GM12878 (cell line): ENCODE data around the gene AFAP1L2. TPM values are rescaled to one million over a fixed set of nuclear protein-coding genes. Genes with fewer than 3 reads are reported as not detected.

Experiments used
- ATAC-seq: fragments of 200-7000 bp; cut with Tn5 transposase; 3 replicates; pipeline ENCODE4 v1.9.1; 2020; ENCODE audit warnings: mild to moderate bottlenecking, moderate library complexity
- BruUV-seq: library from RNA; stranded (reverse); fragments of 400-500 nt; replicated peaks from 2 replicates; lab custom pipeline; 2021; lab: Mats Ljungman, UMichigan
- CTCF ChIA-PET: fragments of 300-600 bp; sonication (Branson Sonifier 250); formaldehyde crosslinking; extraction: SDS; loops from one replicate; lab custom pipeline; 2021; ENCODE audit warnings: inconsistent platforms; lab: Yijun Ruan, JAX
- POLR2A ChIA-PET: fragments of 350-600 bp; formaldehyde crosslinking; extraction: SDS; loops from one replicate; lab custom pipeline; 2021; ENCODE audit warnings: inconsistent platforms; lab: Charles Lee
- RAD21 ChIA-PET: fragments of 300-600 bp; sonication (Branson Sonifier 250); formaldehyde crosslinking; loops from one replicate; lab custom pipeline; 2023; ENCODE audit warnings: antibody characterized with exemption; ENCODE audit not compliant: unreplicated experiment; lab: Charles Lee
- SMC1A ChIA-PET: fragments of 300-600 bp; sonication (Branson Sonifier 250); formaldehyde crosslinking; loops from one replicate; lab custom pipeline; 2023; ENCODE audit not compliant: unreplicated experiment, uncharacterized antibody; lab: Charles Lee
- DNase-seq: peaks from one replicate; pipeline ENCODE4 v3.0.0-alpha.2; 2011; ENCODE audit warnings: low read depth, low spot score
- FAIRE-seq: peaks from 3 replicates; lab custom pipeline; 2011; peaks lifted over from hg19 to GRCh38; lab: Jason Lieb, UNC
- H2AFZ ChIP-seq: 2 replicates; pipeline ENCODE4 v1.6.0; 2011; ENCODE audit warnings: low read depth, low read length, control low read depth; ENCODE audit not compliant: control insufficient read depth
- H3K27ac ChIP-seq: 2 replicates; pipeline ENCODE4 v1.5.1; 2011; ENCODE audit warnings: control low read depth; ENCODE audit not compliant: control insufficient read depth, insufficient read depth
- H3K27me3 ChIP-seq, 2 experiments: replicated peaks in 1 of 2; 2 replicates each; pipeline versions ENCODE4 v1.6.0 to v1.6.1; 2011; ENCODE audit warnings: low read length in 1 of 2; ENCODE audit not compliant: control insufficient read depth in 2 of 2, insufficient read depth in 2 of 2
- H3K36me3 ChIP-seq, 2 experiments: 2 replicates each; pipeline ENCODE4 v1.5.1; 2011; ENCODE audit warnings: low read length in 1 of 2; ENCODE audit not compliant: control insufficient read depth in 2 of 2, insufficient read depth in 2 of 2
- H3K4me1 ChIP-seq: 2 replicates; pipeline ENCODE4 v1.6.1; 2011; ENCODE audit warnings: mild to moderate bottlenecking, low read length, moderate library complexity, mixed read lengths; ENCODE audit not compliant: control insufficient read depth, insufficient read depth
- H3K4me2 ChIP-seq: 2 replicates; pipeline ENCODE4 v1.6.0; 2011; ENCODE audit warnings: control low read depth; ENCODE audit not compliant: control insufficient read depth, insufficient read depth
- H3K4me3 ChIP-seq: fragments of 200-600 bp; sonication (generic); 2 replicates; pipeline ENCODE4 v1.5.1; 2016
- H3K79me2 ChIP-seq: 2 replicates; pipeline ENCODE4 v1.6.0; 2011; ENCODE audit warnings: low read length; ENCODE audit not compliant: control insufficient read depth, insufficient read depth
- H3K9ac ChIP-seq: 2 replicates; pipeline ENCODE4 v1.8.0; 2011; ENCODE audit warnings: low read length, control low read depth, mixed read lengths; ENCODE audit not compliant: control insufficient read depth, insufficient read depth
- H3K9me3 ChIP-seq: replicated peaks from 3 replicates; pipeline ENCODE4 v1.5.1; 2011; ENCODE audit warnings: mild to moderate bottlenecking, low read length; ENCODE audit not compliant: control insufficient read depth, insufficient read depth
- H4K20me1 ChIP-seq: 2 replicates; pipeline ENCODE4 v1.6.0; 2011; ENCODE audit not compliant: control insufficient read depth, insufficient read depth
- CBFB ChIP-seq: IDR thresholded peaks from 2 replicates; pipeline ENCODE4 v1.6.1; 2016; ENCODE audit warnings: antibody characterized with exemption, low read depth
- CHD4 ChIP-seq: fragments of 200-600 bp; sonication (generic); IDR thresholded peaks from 2 replicates; pipeline ENCODE4 v1.6.1; 2016; ENCODE audit warnings: mild to moderate bottlenecking
- JUNB ChIP-seq: IDR thresholded peaks from 2 replicates; pipeline ENCODE4 v1.6.1; 2016; ENCODE audit warnings: antibody characterized with exemption, mild to moderate bottlenecking
- MYC ChIP-seq: IDR thresholded peaks from 2 replicates; pipeline ENCODE4 v1.6.1; 2011; ENCODE audit warnings: mild to moderate bottlenecking, low read length, moderate library complexity, inconsistent platforms; ENCODE audit not compliant: insufficient read depth, insufficient replicate concordance, insufficient read length, severe bottlenecking
- NFYA ChIP-seq: IDR thresholded peaks from 2 replicates; pipeline ENCODE4 v1.6.1; 2011; ENCODE audit warnings: low read depth, mild to moderate bottlenecking, low read length, improper control_type of control experiment, borderline replicate concordance
- NFYB ChIP-seq: IDR thresholded peaks from 2 replicates; pipeline ENCODE4 v1.6.1; 2011; ENCODE audit warnings: low read depth, mild to moderate bottlenecking, low read length, improper control_type of control experiment, moderate library complexity; ENCODE audit not compliant: insufficient read depth
- POLR2AphosphoS2 ChIP-seq: IDR thresholded peaks from 2 replicates; pipeline ENCODE4 v1.6.1; 2011; ENCODE audit warnings: low read depth, mild to moderate bottlenecking, low read length, improper control_type of control experiment, moderate library complexity
- SIN3A ChIP-seq: IDR thresholded peaks from 2 replicates; pipeline ENCODE4 v1.6.1; 2012; ENCODE audit warnings: low read depth, low read length, improper control_type of control experiment
- STAT1 ChIP-seq: fragments of 450-650 bp; conservative IDR thresholded peaks from 2 replicates; pipeline ENCODE4 v1.6.1; 2014; ENCODE audit warnings: antibody characterized with exemption, mild to moderate bottlenecking
- WGBS: methylation state at CpG from one replicate; pipeline ENCODE4 v1.1.6; 2016; ENCODE audit warnings: low lambda C conversion rate; ENCODE audit not compliant: insufficient replicate concordance, insufficient coverage; ENCODE audit errors: missing lambda C conversion rate; 5-methylcytosine and 5-hydroxymethylcytosine counted together
- in situ Hi-C: fragments of 300-500 bp; cut with MboI; formaldehyde crosslinking; loops from 9 replicates; pipeline ENCODE4 v1.14.3; 2018; ENCODE audit warnings: mixed read lengths
- intact Hi-C: fragments of 100-400 bp; cut with micrococcal nuclease; formaldehyde crosslinking; loops from one replicate; pipeline ENCODE4 v1.14.2; 2022; ENCODE audit not compliant: unreplicated experiment
- polyA plus RNA-seq, 11 experiments: library from polyadenylated mRNA; depleted of rRNA in 4 of 11; unstranded in 6 of 11; stranded (reverse) in 5 of 11; fragments of >200 nt; fragmentation: Nextera tagmentation in 4 of 11; fragmentation: Illumina TruSeq in 1 of 11; extraction: Ambion mirVana in 4 of 11; extraction: Trizol in 1 of 11; gene quantifications; 1 replicate in 1 of 11; 2 replicates in 10 of 11; pipeline versions ENCODE4 v1.2.1 to v1.2.3, GENCODE V29; 2011 to 2016; ENCODE audit warnings: inconsistent platforms in 2 of 11, missing spikeins in 2 of 11, low read depth in 1 of 11
- total RNA-seq, 4 experiments: library from RNA; depleted of rRNA in 3 of 4; stranded (reverse); fragments of >200 nt in 3 of 4; fragmentation: Illumina TruSeq in 1 of 4; extraction: Trizol in 1 of 4; gene quantifications; 2 replicates each; pipeline versions ENCODE4 v1.2.1 to v1.2.3, GENCODE V29; 2013 to 2021
- TF ChIP-seq, protein P1 (sequence below): fragments of 450-650 bp; formaldehyde crosslinking; IDR thresholded peaks from 2 replicates; pipeline ENCODE4 v1.4.0; 2020; ENCODE audit warnings: mild to moderate bottlenecking, moderate library complexity
- TF ChIP-seq, protein P2 (sequence below): fragments of 450-650 bp; IDR thresholded peaks from 2 replicates; pipeline ENCODE4 v1.6.1; 2017; ENCODE audit warnings: borderline replicate concordance
- TF ChIP-seq, protein P3 (sequence below): fragments of 150-350 bp; IDR thresholded peaks from 2 replicates; pipeline ENCODE4 v1.6.1; 2016; ENCODE audit warnings: low read depth, low read length
- TF ChIP-seq, protein P4 (sequence below): IDR thresholded peaks from 2 replicates; pipeline ENCODE4 v1.6.1; 2011; ENCODE audit warnings: borderline replicate concordance, low read depth, mild to moderate bottlenecking, moderate library complexity, mixed read lengths, low read length; ENCODE audit not compliant: insufficient read depth; ENCODE audit errors: extremely low read length

Gene AFAP1L2
- total and polyA plus RNA-seq, 10 of the 15 experiments (the other 5 are each of a cell fraction or from before 2014, with no cell fraction given): 0.03 to 4.0 (median 0.34) TPM

DNA sequence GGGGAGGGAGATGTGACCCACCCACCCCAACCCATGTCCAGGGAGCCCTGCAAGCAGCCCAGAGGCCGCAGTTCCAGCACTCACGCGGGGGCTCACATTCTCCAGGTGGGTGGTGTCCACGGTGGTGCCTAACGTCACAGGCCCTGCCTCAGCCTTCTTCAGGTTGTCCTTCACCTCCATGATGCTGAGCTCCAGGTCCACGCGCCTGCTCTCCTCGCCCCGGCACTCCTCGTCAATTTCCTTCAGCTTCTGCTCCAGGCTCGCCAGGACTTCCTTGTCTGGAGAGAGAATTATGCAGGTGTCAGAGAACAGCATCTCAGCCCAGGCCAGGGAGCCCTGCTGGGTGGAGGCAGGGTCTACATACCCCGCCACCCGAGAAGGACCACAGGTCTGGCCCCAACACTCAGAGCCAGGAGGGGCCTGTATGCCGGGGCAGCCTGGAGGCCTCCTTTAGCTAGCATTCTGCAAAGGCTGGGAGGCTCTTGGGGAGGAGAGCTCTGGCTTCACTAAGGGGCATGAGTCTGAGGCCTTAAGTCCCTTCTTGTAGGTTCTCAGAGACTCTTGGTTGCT lies 107.1 kb downstream of the AFAP1L2 start (continued):
- TF ChIP-seq, protein P1, sequence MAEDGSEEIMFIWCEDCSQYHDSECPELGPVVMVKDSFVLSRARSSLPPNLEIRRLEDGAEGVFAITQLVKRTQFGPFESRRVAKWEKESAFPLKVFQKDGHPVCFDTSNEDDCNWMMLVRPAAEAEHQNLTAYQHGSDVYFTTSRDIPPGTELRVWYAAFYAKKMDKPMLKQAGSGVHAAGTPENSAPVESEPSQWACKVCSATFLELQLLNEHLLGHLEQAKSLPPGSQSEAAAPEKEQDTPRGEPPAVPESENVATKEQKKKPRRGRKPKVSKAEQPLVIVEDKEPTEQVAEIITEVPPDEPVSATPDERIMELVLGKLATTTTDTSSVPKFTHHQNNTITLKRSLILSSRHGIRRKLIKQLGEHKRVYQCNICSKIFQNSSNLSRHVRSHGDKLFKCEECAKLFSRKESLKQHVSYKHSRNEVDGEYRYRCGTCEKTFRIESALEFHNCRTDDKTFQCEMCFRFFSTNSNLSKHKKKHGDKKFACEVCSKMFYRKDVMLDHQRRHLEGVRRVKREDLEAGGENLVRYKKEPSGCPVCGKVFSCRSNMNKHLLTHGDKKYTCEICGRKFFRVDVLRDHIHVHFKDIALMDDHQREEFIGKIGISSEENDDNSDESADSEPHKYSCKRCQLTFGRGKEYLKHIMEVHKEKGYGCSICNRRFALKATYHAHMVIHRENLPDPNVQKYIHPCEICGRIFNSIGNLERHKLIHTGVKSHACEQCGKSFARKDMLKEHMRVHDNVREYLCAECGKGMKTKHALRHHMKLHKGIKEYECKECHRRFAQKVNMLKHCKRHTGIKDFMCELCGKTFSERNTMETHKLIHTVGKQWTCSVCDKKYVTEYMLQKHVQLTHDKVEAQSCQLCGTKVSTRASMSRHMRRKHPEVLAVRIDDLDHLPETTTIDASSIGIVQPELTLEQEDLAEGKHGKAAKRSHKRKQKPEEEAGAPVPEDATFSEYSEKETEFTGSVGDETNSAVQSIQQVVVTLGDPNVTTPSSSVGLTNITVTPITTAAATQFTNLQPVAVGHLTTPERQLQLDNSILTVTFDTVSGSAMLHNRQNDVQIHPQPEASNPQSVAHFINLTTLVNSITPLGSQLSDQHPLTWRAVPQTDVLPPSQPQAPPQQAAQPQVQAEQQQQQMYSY (CRISPR knock-in tag): no peak
- TF ChIP-seq NFYB: no peak

DNA sequence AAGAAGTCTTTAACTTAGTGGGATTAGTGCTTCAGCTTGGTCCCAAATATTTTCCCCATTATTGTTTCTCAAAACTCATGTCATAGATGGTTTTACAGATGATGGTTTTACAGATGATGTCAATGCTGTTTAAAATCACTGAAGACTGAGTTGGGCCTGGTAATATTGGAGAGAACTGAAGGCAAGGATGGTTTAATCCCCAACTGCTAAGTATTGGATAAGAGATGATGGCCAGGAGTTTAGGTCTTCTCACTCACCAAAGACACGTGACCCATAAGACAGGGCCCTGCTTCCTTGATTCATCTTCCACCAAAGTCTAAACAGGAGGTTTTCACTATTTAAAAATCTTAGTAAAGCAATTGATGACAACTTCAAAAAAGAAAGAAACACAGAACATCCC lies 108.9 kb downstream of the AFAP1L2 start:
- ChIA-PET SMC1A (interaction anchor here (1.0 kb wide), 1 partner anchor 175 kb away, joined by 3 read pairs; no protein-coding TSS in a partner anchor), CTCF (no interaction called here)
- in situ Hi-C loops: no loop called here
- TF ChIP-seq, protein P2, sequence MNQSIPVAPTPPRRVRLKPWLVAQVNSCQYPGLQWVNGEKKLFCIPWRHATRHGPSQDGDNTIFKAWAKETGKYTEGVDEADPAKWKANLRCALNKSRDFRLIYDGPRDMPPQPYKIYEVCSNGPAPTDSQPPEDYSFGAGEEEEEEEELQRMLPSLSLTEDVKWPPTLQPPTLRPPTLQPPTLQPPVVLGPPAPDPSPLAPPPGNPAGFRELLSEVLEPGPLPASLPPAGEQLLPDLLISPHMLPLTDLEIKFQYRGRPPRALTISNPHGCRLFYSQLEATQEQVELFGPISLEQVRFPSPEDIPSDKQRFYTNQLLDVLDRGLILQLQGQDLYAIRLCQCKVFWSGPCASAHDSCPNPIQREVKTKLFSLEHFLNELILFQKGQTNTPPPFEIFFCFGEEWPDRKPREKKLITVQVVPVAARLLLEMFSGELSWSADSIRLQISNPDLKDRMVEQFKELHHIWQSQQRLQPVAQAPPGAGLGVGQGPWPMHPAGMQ: no peak
- no peak for TF ChIP-seq CHD4
- TF ChIP-seq SIN3A: no peak
- TF ChIP-seq, protein P3, sequence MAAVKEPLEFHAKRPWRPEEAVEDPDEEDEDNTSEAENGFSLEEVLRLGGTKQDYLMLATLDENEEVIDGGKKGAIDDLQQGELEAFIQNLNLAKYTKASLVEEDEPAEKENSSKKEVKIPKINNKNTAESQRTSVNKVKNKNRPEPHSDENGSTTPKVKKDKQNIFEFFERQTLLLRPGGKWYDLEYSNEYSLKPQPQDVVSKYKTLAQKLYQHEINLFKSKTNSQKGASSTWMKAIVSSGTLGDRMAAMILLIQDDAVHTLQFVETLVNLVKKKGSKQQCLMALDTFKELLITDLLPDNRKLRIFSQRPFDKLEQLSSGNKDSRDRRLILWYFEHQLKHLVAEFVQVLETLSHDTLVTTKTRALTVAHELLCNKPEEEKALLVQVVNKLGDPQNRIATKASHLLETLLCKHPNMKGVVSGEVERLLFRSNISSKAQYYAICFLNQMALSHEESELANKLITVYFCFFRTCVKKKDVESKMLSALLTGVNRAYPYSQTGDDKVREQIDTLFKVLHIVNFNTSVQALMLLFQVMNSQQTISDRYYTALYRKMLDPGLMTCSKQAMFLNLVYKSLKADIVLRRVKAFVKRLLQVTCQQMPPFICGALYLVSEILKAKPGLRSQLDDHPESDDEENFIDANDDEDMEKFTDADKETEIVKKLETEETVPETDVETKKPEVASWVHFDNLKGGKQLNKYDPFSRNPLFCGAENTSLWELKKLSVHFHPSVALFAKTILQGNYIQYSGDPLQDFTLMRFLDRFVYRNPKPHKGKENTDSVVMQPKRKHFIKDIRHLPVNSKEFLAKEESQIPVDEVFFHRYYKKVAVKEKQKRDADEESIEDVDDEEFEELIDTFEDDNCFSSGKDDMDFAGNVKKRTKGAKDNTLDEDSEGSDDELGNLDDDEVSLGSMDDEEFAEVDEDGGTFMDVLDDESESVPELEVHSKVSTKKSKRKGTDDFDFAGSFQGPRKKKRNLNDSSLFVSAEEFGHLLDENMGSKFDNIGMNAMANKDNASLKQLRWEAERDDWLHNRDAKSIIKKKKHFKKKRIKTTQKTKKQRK: no peak
- TF ChIP-seq NFYA: no peak
- no peak for TF ChIP-seq STAT1
- TF ChIP-seq POLR2AphosphoS2: no peak
- TF ChIP-seq CBFB: no peak
- TF ChIP-seq, protein P4, sequence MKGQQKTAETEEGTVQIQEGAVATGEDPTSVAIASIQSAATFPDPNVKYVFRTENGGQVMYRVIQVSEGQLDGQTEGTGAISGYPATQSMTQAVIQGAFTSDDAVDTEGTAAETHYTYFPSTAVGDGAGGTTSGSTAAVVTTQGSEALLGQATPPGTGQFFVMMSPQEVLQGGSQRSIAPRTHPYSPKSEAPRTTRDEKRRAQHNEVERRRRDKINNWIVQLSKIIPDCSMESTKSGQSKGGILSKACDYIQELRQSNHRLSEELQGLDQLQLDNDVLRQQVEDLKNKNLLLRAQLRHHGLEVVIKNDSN: no peak
- no peak for TF ChIP-seq MYC
- TF ChIP-seq JUNB: no peak

More for the DNA sequence above, 108.9 kb downstream of the AFAP1L2 start:
- Histone ChIP-seq H3K27me3 (no peaks in the 10 kb centered on the region), H3K36me3 (no peaks in the 10 kb centered on the region), H3K9me3 (peaks cover 7% of the 10 kb centered on the region; the same call in 1 of the 3 replicates), H4K20me1 (no peaks in the 10 kb centered on the region), H3K4me1 (no peaks in the 10 kb centered on the region), H3K27ac (no peak overlapping the region), H3K79me2 (no peaks in the 10 kb centered on the region), H3K4me2 (no peak overlapping the region), H2AFZ (no peak overlapping the region), H3K9ac (no peak overlapping the region), H3K4me3 (no peak overlapping the region)
- ATAC-seq: no peak
- 0% methylated on average over 1 of the region's 1 CpG for WGBS
- intact Hi-C loops: no loop called here
- DNase-seq: no peak
- BruUV-seq: no TSS peak
- POLR2A ChIA-PET: no interaction called here
- RAD21 ChIA-PET: no interaction called here
- FAIRE-seq: no peak
